HL-60 (cell line): Measurements from ENCODE around the gene PIK3CD.

Experiments used
- DNase-seq, 2 experiments: peaks; one replicate each; pipeline ENCODE4 v3.0.0-alpha.2; 2010 to 2020; ENCODE audit warnings: low read depth in 1 of 2, low spot score in 1 of 2
- H3K27ac ChIP-seq: fragments of 250-450 bp; sonication (Bioruptor Pico); replicated peaks from 2 replicates; pipeline ENCODE4 v1.5.1; 2020; ENCODE audit warnings: mild to moderate bottlenecking, moderate library complexity
- H3K27me3 ChIP-seq: fragments of 250-450 bp; sonication (Bioruptor Pico); 2 replicates; pipeline ENCODE4 v1.5.1; 2021; ENCODE audit warnings: mild to moderate bottlenecking, moderate library complexity; ENCODE audit not compliant: insufficient read depth, poor library complexity, severe bottlenecking
- H3K4me3 ChIP-seq: replicated peaks from 2 replicates; pipeline ENCODE4 v1.5.1; 2011; ENCODE audit warnings: mild to moderate bottlenecking, control low read depth, low read length; ENCODE audit not compliant: insufficient read depth
- GABPA ChIP-seq: IDR thresholded peaks from 2 replicates; pipeline ENCODE4 v1.6.1; 2012; ENCODE audit warnings: low read depth
- POLR2AphosphoS5 ChIP-seq: IDR thresholded peaks from 2 replicates; pipeline ENCODE4 v1.6.1; 2012; ENCODE audit warnings: low read depth
- SPI1 ChIP-seq: IDR thresholded peaks from 2 replicates; pipeline ENCODE4 v1.6.1; 2012; ENCODE audit warnings: low read depth, mild to moderate bottlenecking, borderline replicate concordance
- TF ChIP-seq, protein P1 (sequence below): IDR thresholded peaks from one replicate; pipeline ENCODE4 v1.5.1; 2011; ENCODE audit warnings: low read length, control low read depth, inconsistent platforms; ENCODE audit not compliant: insufficient read depth
- TF ChIP-seq, protein P2 (sequence below): IDR thresholded peaks from 2 replicates; pipeline ENCODE4 v1.6.1; 2012; ENCODE audit warnings: low read depth; ENCODE audit not compliant: insufficient replicate concordance

PIK3CD gene

DNA sequence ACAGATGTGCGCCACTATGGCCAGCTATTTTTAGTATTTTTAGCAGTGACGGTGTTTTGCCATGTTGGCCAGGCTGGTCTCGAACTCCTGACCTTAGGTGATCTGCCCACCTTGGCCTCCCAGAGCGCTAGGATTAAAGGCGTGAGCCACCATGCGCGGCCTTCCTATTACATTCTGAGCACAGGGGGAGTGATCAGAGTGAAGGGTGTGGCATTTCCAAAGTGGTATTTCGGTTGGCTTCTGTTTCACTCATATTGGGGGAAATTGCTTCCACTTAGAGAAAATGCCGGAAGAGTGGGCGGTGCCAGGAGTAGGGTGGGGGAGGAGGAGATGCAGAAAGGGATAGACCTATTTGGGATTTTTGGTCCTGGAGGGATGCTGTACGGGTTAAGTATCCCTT lies 4.3 kb downstream of the PIK3CD start:
- no peak for DNase-seq
- Histone ChIP-seq H3K27ac (peak overlapping the region; percentile 26; the same call in 1 of the 2 replicates), H3K4me3 (no peak overlapping the region), H3K27me3 (no peaks in the 10 kb centered on the region)
- TF ChIP-seq, protein P1, sequence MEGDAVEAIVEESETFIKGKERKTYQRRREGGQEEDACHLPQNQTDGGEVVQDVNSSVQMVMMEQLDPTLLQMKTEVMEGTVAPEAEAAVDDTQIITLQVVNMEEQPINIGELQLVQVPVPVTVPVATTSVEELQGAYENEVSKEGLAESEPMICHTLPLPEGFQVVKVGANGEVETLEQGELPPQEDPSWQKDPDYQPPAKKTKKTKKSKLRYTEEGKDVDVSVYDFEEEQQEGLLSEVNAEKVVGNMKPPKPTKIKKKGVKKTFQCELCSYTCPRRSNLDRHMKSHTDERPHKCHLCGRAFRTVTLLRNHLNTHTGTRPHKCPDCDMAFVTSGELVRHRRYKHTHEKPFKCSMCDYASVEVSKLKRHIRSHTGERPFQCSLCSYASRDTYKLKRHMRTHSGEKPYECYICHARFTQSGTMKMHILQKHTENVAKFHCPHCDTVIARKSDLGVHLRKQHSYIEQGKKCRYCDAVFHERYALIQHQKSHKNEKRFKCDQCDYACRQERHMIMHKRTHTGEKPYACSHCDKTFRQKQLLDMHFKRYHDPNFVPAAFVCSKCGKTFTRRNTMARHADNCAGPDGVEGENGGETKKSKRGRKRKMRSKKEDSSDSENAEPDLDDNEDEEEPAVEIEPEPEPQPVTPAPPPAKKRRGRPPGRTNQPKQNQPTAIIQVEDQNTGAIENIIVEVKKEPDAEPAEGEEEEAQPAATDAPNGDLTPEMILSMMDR = no peak
- TF ChIP-seq SPI1 (no peak), POLR2AphosphoS5 (no peak), GABPA (no peak)
- TF ChIP-seq, protein P2, sequence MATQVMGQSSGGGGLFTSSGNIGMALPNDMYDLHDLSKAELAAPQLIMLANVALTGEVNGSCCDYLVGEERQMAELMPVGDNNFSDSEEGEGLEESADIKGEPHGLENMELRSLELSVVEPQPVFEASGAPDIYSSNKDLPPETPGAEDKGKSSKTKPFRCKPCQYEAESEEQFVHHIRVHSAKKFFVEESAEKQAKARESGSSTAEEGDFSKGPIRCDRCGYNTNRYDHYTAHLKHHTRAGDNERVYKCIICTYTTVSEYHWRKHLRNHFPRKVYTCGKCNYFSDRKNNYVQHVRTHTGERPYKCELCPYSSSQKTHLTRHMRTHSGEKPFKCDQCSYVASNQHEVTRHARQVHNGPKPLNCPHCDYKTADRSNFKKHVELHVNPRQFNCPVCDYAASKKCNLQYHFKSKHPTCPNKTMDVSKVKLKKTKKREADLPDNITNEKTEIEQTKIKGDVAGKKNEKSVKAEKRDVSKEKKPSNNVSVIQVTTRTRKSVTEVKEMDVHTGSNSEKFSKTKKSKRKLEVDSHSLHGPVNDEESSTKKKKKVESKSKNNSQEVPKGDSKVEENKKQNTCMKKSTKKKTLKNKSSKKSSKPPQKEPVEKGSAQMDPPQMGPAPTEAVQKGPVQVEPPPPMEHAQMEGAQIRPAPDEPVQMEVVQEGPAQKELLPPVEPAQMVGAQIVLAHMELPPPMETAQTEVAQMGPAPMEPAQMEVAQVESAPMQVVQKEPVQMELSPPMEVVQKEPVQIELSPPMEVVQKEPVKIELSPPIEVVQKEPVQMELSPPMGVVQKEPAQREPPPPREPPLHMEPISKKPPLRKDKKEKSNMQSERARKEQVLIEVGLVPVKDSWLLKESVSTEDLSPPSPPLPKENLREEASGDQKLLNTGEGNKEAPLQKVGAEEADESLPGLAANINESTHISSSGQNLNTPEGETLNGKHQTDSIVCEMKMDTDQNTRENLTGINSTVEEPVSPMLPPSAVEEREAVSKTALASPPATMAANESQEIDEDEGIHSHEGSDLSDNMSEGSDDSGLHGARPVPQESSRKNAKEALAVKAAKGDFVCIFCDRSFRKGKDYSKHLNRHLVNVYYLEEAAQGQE = no peak

DNA sequence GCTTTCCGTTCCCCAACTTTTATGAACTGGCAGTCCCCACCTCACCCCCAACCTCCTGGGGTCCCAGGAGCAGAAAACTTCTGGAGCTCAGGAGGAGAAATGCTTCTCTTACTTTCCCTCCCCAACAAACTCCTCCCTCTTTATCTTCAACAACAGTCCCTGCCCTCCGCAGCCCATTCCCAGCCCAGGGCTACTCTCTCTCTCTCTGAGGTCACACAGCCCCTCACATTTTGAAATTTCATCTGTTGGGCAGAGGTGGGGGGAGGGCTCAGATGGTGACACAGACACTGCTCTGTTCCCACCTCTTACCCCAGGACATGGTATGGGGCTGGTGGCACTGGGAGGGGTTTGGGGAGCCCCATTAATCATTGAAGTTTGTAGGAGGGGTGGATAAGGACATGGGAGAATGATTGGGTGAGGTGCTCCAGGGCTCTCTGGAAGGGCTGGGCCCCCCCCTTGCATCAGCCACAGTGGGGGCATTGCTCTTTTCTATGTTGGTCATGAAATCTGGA lies 6.0 kb downstream of the PIK3CD start:
- TF ChIP-seq, protein P2 = no peak
- TF ChIP-seq, protein P1 = no peak
- TF ChIP-seq POLR2AphosphoS5 (no peak), SPI1 (no peak), GABPA (no peak)
- no peak for DNase-seq
- peak overlapping the region; percentile 28; the same call in 1 of the 2 replicates for H3K27ac ChIP-seq
- H3K4me3 ChIP-seq = no peak overlapping the region
- H3K27me3 ChIP-seq = no peaks in the 10 kb centered on the region

DNA sequence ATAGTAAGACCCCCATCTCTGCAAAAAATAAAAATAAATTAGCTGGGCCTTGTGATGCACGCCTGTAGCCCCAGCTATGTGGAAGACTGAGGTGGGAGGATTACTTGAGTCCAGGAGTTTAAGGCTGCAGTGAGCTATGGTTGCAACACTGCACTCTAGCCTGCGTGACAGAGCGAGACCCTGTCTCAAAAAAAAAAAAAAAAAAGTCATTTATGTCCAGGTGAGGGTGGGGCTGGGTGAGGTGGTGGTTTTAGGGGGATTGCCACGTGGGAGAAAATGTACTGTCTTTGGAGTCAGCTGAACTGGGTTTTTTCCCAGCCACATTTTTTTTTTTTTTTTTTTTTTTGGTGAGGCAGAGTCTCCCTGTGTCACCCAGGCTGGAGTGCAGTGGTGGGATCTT lies 6.7 kb downstream of the PIK3CD start:
- TF ChIP-seq SPI1 (no peak), POLR2AphosphoS5 (no peak), GABPA (no peak)
- TF ChIP-seq, protein P2 = no peak
- TF ChIP-seq, protein P1 = no peak

More for the DNA sequence above, 6.7 kb downstream of the PIK3CD start:
- H3K27me3 ChIP-seq = no peaks in the 10 kb centered on the region
- no peak for DNase-seq
- peak overlapping the region; percentile 28; the same call in 1 of the 2 replicates for H3K27ac ChIP-seq
- no peak overlapping the region for H3K4me3 ChIP-seq
